Activated effector memory CD4-positive, alpha-beta T cell treated with anti-CD3 and anti-CD28 coated beads, Interleukin-2, amount 50 U/mL, for 16 hours (primary cell): ENCODE data around the gene MBD3L1.

ENCODE experiments used
- DNase-seq: peaks from one replicate; pipeline ENCODE4 v3.0.0-alpha.2; 2020

The MBD3L1 gene

DNA sequence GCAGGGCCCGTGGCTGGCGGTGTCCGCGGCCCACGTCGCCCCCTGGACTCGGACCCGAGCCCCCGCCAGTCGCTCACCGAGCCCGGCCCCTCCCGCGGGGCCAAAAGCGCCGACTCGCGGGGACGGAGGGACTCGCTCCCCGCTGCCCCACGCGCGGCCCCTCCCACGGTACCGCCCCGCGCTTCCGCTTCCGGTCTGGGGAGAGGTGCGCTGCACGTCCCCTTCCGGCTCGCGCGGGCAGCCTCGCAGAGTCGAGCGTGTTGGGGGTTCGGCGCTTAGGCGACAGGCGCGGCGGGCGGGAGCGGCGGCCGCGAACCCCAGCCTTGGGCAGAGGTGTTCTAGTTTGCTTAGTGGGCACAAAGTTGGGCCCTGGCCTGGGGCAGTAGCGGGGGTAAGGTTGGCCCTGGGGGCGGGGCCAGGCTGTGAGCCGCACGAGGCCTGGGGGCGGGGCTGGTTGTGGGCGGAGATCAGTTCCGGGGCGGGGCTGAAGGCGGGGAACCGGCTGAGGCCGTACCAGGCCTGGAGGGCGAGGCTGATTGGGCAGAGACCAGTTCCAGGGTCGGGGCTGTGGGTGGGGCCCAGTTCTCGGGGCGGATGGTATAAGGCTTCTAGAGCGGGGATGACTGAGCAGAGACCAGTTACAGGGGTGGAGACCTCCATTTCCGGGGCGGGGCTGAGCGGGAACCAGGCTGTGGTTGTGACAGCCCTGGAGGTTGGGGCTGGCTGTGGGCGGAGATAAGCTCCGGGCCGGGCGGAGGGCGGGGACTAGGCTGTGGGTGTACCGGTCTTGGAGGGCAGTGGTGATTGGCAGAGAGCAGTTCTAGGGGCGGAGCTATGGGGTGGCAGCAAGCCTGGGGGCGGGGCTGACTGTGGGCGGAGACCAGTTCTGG is at the start of gene MBD3L1, which contains the start of gene ZNF558:
MBD3L1 (plus strand) TSS at position 246 of the 890 bp plus-strand sequence. CDS start 10,302 bp downstream, outside the sequence.
ZNF558 (minus strand) TSS at position 173 of the 890 bp plus-strand sequence. CDS start 9,645 bp downstream, outside the sequence.
- DNase-seq = peak; percentile 99

DNA sequence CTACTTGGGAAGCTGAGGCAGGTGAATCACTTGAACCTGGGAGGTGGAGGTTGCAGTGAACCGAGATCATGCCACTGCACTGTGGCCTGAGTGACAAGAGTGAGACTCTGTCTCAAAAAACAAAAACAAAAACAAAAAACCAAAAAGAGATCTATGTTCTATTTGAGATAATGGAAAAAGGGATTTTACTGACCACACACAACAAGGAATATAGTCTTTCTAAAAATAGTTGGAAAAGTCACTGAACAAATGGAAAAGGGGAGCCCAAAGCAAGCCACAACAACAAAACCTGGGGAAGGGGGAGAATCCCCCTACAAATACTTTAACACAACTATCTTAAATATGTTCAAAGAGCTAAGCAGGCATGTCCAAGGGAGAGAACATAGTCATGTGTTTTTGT is 37.4 kb upstream of the MBD3L1 start:
- no peak for DNase-seq

GRCh38 chr19:8806661-8807060 is 25.5 kb upstream of the MBD3L1 start:
- DNase-seq = no peak

DNA sequence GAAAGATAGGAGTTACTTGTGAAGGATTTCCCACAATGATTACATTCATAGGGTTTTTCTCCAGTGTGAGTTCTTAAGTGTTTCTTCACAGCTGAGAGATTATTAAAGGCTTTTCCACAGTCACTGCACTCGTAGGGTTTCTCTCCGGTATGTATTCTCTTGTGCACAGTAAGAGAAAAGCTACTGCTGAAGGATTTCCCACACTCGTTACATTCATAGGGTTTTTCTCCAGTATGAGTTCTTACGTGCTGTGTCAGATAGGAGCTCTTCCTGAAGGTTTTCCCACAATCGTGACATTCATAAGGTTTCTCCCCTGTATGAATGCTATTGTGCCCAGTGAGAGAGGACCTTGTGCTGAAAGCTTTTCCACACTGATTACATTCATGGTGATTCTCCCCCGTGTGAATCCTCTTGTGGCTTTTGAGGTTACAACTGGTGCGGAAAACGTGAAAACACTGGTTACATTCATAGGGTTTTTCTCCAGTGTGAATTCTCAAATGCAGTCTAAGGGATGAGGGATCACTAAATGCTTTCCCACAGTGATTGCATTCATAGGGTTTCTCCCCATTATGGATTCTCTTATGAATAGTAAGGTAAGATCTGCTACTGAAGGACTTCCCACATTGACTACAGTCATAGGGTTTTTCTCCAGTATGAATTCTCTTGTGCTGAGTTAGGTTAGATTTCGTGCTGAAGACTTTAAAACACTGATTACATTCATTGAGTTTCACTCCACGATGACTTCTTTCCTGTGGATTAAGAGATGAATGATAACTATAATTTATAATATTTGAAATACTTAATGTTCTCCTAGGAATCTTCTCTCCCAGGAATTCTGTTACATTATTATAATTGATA is 20.6 kb upstream of the MBD3L1 start:
- no peak for DNase-seq

DNA sequence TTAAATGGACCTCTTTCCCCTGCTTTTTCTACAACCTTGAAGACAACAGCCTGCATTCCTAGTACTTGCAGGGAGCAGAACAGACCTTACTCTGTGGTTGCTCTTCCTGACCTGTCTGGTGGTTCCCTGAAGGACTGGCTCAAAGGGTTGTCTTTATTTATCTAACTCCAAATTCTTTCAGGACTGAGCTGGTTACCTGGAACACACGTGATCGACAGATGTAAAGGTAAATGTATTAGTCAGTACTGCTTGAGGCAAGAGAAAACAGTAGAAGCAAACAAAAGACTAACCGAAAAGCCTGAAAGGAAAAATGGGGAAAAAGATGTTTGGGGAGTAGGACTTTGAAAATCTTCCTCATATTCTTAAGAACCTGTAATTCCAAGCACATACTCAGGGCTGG is 18.0 kb upstream of the MBD3L1 start:
- DNase-seq = no peak

DNA sequence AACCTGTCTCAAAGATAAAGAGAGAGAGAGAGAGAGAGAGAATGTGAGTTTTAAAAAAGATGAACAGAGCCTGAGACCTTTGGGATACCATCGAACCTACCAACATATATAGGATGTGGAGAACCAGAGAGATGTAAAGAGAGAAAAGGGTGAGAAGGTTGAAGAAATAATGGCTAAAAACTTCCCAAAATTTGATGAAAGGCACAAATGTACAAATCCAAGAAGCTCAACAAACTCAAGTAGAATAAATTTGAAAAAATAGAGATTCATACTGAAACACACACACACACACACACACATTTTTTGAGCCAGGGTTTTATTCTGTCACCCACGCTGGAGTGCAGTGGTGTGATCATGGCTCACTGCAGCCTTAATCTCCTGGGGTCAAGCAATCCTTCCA is 16.4 kb upstream of the MBD3L1 start:
- DNase-seq = no peak

DNA sequence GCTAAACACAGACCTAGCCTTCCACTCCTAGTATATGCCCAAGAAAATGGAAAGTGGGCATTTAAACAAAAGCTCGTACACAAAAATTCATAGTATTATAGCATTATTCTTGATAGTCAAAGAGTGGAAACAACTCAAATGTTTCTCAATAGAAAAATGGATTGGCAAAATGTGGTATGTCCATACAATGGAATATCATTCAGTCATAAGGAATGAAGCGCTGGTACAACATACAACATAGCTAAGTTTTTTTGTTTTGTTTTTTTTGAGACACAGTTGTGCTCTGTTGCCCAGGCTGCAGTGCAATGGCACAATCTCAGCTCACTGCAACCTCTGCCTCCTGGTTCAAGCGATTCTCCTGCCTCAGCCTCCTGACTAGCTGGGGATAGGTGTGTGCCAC is 11.9 kb upstream of the MBD3L1 start:
- no peak for DNase-seq

- DNase-seq = no peak
Measured at GRCh38 chr19:8821748-8822241, 10.4 kb upstream of the MBD3L1 start.

GRCh38 chr19:8826371-8826770 is 5.8 kb upstream of the MBD3L1 start:
- no peak for DNase-seq

GRCh38 chr19:8827277-8827676 is 4.9 kb upstream of the MBD3L1 start:
- no peak for DNase-seq

DNA sequence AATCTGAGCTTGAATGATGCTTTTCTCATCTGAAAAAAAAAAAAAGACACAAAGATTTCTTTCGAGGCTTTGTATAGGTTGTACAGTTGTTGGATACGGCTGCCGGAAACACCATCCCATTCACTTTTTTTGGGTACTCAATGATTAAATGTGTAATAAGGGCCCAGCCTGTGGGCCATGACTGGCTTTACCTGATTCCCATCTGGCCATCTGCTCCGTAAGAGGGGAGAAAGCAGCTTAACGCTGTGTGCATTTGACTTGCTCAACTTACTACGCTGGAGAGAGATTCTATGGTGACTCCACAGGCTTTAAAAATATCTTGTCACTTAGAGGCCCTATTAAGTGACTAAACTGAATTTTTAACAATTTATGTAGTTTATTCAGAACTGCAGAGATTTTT is 804 bp upstream of the MBD3L1 start:
- no peak for DNase-seq

DNA sequence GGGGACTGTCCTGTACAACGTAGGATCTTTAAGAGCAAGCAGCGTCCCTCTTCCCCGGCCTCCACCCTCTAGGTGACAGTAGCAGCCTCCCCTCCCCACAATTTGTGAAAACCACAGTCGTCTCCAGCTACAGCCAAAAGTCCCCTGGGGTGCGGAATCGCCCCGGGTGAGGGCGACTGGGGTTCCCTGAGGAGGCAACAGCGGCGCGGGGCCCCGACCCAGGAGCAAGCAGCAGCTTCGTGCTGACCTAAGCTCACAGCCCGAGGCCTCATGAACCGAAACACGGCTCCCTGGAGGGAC is 395 bp upstream of the MBD3L1 start:
- DNase-seq = no peak

DNA sequence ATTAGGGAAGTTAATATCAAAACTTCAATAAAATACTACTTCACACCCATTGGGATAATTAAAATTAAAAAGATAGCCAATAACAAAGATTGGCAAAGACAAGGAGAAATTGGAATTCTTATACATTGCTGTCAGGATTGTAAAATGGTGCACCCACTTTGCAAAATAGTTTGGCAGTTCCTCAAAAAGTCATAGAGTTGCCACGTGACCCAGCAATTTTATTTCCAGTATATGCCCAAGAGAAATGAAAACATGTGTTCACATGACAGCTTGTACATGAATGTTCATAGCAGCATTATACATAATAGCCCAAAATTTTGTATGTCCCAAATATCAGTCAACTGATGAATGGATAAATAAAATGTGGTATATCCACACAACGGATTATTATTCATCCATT is 3.3 kb downstream of the MBD3L1 start:
- DNase-seq = no peak

- DNase-seq = no peak
Measured at GRCh38 chr19:8835877-8836276, 3.7 kb downstream of the MBD3L1 start.

- DNase-seq = no peak
Measured at GRCh38 chr19:8840708-8841107, 8.5 kb downstream of the MBD3L1 start.

GRCh38 chr19:8846819-8847218 is 14.6 kb downstream of the MBD3L1 start:
- DNase-seq = no peak

GRCh38 chr19:8849232-8849631 is 17.1 kb downstream of the MBD3L1 start:
- DNase-seq = no peak

DNA sequence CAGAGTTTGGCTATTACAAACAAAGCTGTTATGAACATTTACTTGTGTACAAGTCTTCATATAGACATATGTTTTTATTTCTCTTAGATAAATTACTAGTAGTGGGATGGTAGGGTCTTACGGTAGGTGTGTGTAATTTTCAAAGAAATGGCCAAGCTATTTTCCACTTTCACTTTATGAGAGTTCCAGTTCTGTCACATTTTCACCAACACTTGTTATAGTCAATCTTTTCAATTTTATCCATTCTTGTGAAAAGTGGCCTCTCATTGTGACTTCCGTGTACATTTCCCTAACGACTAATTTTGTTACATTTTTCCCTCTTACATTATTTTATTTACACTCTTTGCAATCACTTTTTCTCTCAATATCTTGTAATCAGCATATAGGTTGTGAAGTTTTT is 18.3 kb downstream of the MBD3L1 start:
- DNase-seq = no peak

DNA sequence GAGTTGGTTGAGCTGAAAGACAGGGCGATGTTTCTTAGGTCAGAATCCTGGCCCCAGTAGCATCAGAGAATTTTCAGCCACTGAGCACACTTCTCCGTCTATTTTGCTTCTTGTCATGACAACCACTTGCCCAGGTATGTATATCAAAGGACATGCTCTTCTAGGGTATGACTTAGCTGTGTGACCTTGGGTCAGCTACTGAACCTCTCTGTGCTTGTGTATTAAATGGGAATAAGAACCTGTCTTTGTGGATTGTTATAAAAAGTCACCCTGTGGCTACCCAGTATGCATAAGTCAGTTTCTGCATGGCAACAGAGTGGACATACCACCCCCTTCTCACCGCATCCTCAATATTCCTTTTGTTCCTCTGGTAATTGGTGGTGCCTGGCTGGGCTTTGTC is 26.1 kb downstream of the MBD3L1 start:
- no peak for DNase-seq

- no peak for DNase-seq
Measured at GRCh38 chr19:8866344-8866743, 34.2 kb downstream of the MBD3L1 start.

- DNase-seq = no peak
Measured at GRCh38 chr19:8877854-8878705, 45.9 kb downstream of the MBD3L1 start.

GRCh38 chr19:8880868-8881488 is 48.8 kb downstream of the MBD3L1 start:
- no peak for DNase-seq
